Coronary artery (tissue), 2 donors: ENCODE results near the gene MARK3.
"Not testable (repeated sequence)": the region's sequence is repeated elsewhere in the genome, so short reads cannot be mapped to it uniquely, and the experiment has no call there.

Experiments
- DNase-seq: peaks from one replicate; pipeline ENCODE4 v3.0.0-alpha.2; 2017; ENCODE audit warnings: low spot score
- H3K27ac ChIP-seq, 2 donors: fragments of 200-600 bp; sonication (generic); one replicate each; pipeline ENCODE4 v1.5.1; 2016 to 2019
- H3K4me3 ChIP-seq: fragments of 200-600 bp; sonication (generic); 2 replicates; pipeline ENCODE4 v1.5.1; 2016; ENCODE audit warnings: mild to moderate bottlenecking, moderate library complexity
- TF ChIP-seq, protein P1 (sequence below): fragments of 200-600 bp; sonication (generic); IDR thresholded peaks from one replicate; pipeline ENCODE4 v1.5.1; 2019; ENCODE audit warnings: antibody characterized with exemption

Gene MARK3

DNA sequence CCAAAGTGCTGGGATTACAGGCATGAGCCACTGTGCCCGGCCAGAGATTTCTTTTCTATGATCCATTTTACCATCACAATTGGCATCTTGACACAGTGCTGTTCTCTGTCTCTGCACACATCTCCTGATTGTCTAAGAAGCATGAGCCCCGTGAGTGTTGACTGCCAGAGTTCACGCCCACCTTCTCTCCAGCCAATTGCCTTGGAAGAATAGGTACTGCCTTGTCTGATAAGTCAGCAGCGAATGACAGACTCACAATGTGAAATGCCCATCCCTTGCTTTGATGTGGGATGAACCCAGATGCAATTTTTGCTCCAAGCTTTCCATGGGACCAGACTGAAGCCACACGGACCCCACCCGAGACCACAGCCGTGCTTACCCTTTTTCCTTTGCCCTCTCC lies 31.9 kb upstream of the MARK3 start:
- TF ChIP-seq, protein P1, sequence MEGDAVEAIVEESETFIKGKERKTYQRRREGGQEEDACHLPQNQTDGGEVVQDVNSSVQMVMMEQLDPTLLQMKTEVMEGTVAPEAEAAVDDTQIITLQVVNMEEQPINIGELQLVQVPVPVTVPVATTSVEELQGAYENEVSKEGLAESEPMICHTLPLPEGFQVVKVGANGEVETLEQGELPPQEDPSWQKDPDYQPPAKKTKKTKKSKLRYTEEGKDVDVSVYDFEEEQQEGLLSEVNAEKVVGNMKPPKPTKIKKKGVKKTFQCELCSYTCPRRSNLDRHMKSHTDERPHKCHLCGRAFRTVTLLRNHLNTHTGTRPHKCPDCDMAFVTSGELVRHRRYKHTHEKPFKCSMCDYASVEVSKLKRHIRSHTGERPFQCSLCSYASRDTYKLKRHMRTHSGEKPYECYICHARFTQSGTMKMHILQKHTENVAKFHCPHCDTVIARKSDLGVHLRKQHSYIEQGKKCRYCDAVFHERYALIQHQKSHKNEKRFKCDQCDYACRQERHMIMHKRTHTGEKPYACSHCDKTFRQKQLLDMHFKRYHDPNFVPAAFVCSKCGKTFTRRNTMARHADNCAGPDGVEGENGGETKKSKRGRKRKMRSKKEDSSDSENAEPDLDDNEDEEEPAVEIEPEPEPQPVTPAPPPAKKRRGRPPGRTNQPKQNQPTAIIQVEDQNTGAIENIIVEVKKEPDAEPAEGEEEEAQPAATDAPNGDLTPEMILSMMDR: no peak
- DNase-seq: no peak
- Histone ChIP-seq H3K4me3 (no peak overlapping the region), H3K27ac (no peak overlapping the region)

DNA sequence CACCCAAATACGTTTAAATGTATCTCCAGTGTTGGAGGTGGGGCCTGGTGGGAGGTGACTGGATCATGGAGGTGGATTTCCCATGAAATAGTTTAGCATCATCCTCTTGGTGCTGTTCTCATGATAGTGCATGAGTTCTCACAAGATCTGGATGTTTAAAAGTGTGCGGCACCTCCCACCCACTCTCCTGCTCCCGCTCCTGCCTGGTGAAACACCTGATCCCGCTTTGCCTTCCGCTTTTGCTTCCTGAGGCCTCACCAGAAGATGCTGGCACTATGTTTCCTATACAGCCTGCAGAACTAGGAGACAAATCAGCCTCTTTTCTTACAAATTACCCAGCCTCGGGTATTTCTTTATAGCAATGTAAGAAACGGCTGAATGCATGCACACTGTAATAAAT lies 31.1 kb upstream of the MARK3 start:
- H3K27ac ChIP-seq: no peak overlapping the region
- TF ChIP-seq, protein P1: no peak
- DNase-seq: no peak

DNA sequence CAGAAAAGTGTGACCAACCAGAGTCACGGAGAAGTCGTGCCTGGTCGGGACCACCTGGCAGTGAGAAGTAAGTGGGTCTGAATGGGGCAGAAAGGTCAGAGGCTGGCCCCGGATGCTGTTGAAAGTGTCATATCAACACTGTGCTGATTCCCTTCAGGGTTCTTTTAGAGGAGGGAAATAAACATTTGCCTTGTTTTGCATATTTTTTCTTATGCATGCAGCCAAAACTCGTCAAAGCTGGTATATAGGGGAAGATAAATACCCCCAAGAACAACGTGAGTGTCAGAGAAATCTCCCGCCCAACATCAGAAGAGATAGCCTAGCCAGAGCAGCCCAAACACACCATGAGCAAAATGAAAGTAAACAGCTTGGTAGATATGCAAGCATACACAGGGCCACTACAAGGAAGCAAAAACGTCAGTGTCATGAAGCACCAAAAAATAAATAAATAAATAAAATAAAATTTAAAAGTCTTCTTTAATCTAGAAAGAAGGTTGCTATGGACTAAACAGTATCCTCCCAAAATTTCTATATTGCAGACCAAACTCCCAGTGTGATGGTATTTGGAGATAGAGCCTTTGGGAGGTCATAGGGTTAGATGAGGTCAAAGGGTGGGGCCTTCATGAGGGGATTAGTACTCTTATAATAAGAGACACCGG lies 29.1 kb upstream of the MARK3 start:
- Histone ChIP-seq H3K4me3 (no peak overlapping the region), H3K27ac (no peak overlapping the region)
- TF ChIP-seq, protein P1: no peak
- no peak for DNase-seq

More for the DNA sequence above, 31.1 kb upstream of the MARK3 start:
- H3K4me3 ChIP-seq: no peak overlapping the region

DNA sequence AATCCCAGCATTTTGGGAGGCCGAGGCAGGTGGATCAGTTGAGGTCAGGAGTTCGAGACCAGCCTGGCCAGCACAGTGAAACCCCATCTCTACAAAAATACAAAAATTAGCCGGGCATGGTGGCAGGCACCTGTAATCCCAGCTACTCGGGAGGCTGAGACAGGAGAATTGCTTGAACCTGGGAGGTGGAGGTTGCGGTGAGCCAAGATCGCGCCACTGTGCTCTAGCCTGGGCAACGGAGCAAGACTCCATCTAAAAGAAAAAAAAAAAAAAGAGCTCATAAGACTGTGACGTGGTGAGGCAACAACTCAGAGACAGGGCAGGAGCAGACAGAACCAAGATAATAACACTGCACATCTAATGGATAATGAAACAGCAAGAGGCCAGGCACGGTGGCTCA lies 27.7 kb upstream of the MARK3 start:
- H3K4me3 ChIP-seq, DNase-seq, H3K27ac ChIP-seq: not testable (repeated sequence)

DNA sequence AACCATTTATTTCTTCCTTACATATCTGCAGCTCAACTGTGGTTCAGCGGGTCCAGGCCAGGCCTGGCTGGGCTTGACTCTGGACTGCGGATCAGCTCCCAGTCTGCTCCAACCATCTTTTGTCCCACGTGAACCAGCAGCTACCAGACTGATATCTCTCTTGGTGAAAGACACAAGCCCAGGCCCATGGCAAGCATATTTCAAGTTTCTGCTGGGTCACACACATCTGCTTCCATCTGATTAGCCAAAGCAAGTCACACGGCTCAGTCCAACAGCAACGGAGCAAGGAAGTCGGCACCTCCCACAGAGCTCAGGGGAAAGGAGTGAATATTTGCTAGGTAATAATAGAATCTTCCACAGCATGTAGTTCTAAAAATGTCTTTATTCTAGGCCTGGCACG lies 24.7 kb upstream of the MARK3 start:
- Histone ChIP-seq H3K4me3 (no peak overlapping the region), H3K27ac (no peak overlapping the region)
- no peak for DNase-seq
- TF ChIP-seq, protein P1: no peak

DNA sequence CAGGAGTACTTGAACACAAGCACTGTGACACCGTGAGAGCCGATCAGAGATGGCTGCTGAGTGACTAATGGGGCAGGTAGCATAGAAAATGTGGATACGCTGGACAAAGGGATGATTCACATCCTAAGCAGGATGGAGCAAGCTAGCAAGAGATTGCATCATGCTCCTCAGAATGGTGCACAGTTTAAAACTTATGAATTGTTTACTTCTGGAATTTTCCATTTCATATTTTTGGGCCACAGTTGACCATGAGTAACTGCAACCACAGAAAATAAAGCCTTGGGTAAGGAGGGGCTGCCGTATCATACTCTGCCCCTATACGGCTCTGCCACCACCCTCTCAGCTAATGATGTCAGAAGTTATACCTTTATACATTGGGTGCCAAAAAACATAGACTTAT lies 23.3 kb upstream of the MARK3 start:
- Histone ChIP-seq H3K4me3 (no peak overlapping the region), H3K27ac (no peak overlapping the region)
- DNase-seq: no peak
- TF ChIP-seq, protein P1: no peak

DNA sequence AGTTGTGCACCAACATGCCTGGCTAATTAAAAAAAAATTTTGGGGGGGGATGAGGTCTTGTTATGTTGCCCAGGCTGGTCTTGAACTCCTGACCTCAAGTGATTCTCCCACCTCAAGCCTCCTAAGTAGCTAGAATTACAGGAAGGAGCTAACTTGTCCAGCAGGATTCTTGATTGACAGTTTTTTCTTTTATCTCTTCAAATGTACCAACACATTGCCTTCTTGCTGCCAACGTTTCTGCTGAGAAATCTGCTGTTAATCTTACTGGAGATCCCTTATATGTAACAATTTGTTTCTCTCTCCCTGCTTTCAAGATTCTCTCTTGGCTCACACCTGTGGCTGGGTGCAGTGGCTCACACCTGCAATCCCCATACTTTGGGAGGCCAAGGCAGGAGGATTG lies 22.4 kb upstream of the MARK3 start:
- Histone ChIP-seq H3K4me3 (no peak overlapping the region), H3K27ac (no peak overlapping the region)
- no peak for DNase-seq
- TF ChIP-seq, protein P1: no peak
